Stimulated activated naive CD8-positive, alpha-beta T cell treated with anti-CD3 and anti-CD28 coated beads, Interleukin-15, amount 100 ng/mL, for 72 hours (primary cell): ENCODE data around the gene ZC3HAV1L.
"Not testable (repeated sequence)": the region's sequence is repeated elsewhere in the genome, so short reads cannot be mapped to it uniquely, and the experiment has no call there.

ENCODE experiments used
- ATAC-seq: fragments of 150-1000 bp; cut with Tn5 transposase; 2 replicates; pipeline ENCODE4 v1.10.0; 2021; ENCODE audit warnings: mild to moderate bottlenecking, moderate library complexity
- DNase-seq, 2 donors: peaks; one replicate each; pipeline ENCODE4 v3.0.0; 2021 to 2022
- H3K27ac Mint-ChIP-seq, 2 donors: one replicate each; pipeline ENCODE4 v1.8.0; 2022; ENCODE audit warnings: mild to moderate bottlenecking in 2 of 2, mixed read lengths in 2 of 2, moderate library complexity in 2 of 2
- H3K27me3 Mint-ChIP-seq: one replicate; pipeline ENCODE4 v1.8.0; 2022; ENCODE audit warnings: mixed read lengths
- H3K4me1 Mint-ChIP-seq: one replicate; pipeline ENCODE4 v1.8.0; 2022; ENCODE audit warnings: mild to moderate bottlenecking, mixed read lengths
- H3K4me3 Mint-ChIP-seq, 2 donors: one replicate each; pipeline ENCODE4 v1.8.0; 2022; ENCODE audit warnings: mild to moderate bottlenecking in 2 of 2, mixed read lengths in 2 of 2, moderate library complexity in 1 of 2
- H3K9me3 Mint-ChIP-seq, 2 donors: one replicate each; pipeline ENCODE4 v1.8.0; 2022; ENCODE audit warnings: mixed read lengths in 2 of 2

Gene ZC3HAV1L

DNA sequence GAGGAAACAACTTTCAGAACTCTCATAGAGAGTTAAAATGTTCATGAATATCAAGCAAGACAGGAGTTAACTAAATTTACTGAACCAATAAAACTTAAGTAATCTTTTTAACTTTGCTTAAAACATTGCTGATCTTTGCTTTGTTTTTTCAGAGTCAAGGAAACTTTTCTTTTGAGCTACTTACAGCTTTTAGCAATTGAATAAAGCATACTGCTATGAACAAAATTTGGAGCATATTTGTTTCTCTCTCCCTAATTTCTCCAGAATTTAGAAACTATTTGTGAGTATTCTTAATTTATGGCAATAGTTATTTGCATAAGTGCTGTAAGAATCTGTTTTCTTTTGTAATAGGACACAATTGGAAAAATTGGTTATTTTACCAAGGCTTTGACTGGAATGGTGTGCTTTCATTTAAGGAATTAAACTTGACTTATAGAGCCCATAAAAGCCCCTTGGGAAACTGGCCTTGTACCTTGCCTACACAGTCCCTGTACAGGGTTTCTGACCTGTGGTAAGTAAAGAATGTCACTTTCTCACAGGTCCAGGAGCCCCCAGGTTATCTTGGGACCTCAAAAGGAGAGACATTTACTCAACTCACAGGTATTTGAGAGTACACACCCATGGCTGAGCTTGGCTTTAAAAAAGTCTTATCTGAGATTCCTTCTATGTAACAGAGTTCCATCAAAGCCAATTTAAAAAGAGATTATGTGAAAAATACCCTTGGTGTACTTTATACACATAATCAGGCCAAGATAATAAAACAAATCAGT is 31.3 kb downstream of the ZC3HAV1L start:
- DNase-seq: no peak

DNA sequence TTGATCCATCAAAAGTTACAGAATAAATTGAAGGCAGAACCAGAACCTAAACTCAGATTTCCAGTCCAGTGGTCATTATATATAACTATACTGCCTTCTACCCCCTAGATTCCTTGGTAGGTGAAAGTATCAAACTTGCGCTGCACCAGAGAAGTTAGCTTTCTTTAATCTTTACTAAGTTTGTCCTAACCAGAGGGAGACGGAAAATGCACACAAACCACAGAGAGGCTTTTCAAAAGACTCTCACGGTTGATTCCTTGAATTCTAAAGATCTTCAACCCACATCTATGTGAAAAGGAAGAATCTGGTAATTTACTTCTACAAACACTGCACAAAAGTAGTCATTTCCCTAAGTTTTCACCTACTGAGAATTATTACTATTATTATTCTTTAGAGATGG is 36.4 kb downstream of the ZC3HAV1L start:
- H3K27ac Mint-ChIP-seq: no peak overlapping the region
- peaks cover 14% of the 10 kb centered on the region for H3K4me1 Mint-ChIP-seq
- no peak for DNase-seq
- peaks cover 5 to 12% of the 10 kb centered on the region in 2 donors for H3K9me3 Mint-ChIP-seq
- no peak overlapping the region for H3K4me3 Mint-ChIP-seq
- H3K27me3 Mint-ChIP-seq: no peaks in the 10 kb centered on the region
- ATAC-seq: no peak

More for the DNA sequence above, 31.3 kb downstream of the ZC3HAV1L start:
- H3K9me3 Mint-ChIP-seq: peaks cover 5 to 27% of the 10 kb centered on the region in 2 donors
- no peak overlapping the region for H3K4me3 Mint-ChIP-seq
- no peaks in the 10 kb centered on the region for H3K27me3 Mint-ChIP-seq
- H3K27ac Mint-ChIP-seq: no peak overlapping the region
- no peak for ATAC-seq
- H3K4me1 Mint-ChIP-seq: peaks cover 7% of the 10 kb centered on the region

DNA sequence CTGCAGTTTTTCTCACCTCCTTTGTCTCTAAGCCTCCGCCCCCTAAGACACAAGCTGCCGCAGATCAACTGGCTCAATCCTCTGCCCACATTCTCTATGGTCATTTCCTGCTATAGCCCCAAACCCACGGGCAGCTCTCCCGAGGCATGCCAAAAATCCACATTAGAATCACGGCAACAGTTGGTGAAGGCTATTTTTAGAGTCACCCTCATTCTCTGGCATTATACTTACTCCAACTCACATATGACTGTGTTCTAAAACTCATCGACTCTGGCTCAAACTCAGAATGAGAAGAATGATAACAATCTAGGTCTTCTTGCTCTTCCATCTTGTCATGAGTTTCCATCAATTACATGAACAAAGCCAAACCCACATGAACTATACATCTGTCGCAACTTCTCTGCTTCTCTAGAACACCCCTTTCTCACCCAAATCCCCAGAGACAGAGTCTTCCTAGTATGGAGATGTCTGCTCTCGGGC is 43.8 kb downstream of the ZC3HAV1L start:
- H3K4me3 Mint-ChIP-seq: no peak overlapping the region

GRCh38 chr7:138987686-138988085 is 48.2 kb downstream of the ZC3HAV1L start:
- Mint-ChIP-seq H3K4me1 (peaks cover 2% of the 10 kb centered on the region), H3K9me3 (peaks cover 5 to 16% of the 10 kb centered on the region in 2 donors), H3K4me3 (no peak overlapping the region), H3K27ac (no peak overlapping the region), H3K27me3 (peaks cover 23% of the 10 kb centered on the region)
- no peak for ATAC-seq
- no peak for DNase-seq

More for the DNA sequence above, 43.8 kb downstream of the ZC3HAV1L start:
- Mint-ChIP-seq H3K4me1 (no peaks in the 10 kb centered on the region), H3K9me3 (peaks cover 5 to 16% of the 10 kb centered on the region in 2 donors), H3K27ac (no peak overlapping the region), H3K27me3 (peaks cover 18% of the 10 kb centered on the region)
- ATAC-seq (no peak), DNase-seq (no peak)

DNA sequence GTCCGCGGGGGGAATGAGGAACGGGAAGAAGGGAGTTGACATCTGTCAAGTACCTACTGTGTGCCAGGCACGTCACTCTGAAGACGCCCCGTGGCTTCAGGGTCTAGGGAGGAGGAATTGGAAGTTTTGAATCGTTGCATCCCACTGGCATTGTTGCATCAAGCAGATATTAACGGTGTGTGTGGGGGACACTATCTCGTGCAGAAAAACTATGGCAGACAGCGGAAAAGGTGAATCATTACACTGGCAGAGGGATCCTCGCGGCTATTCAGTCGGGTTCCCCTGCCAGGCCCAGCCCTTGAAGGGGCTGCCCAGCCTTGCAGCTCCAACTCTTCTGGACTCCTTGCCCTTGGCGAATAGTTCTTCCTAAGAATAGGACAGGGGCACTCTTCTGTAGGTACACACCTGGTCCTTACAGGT is 53.6 kb downstream of the ZC3HAV1L start:
- ATAC-seq (no peak), DNase-seq (no peak)
- Mint-ChIP-seq H3K4me1 (peaks cover 23% of the 10 kb centered on the region), H3K27me3 (peaks cover 50% of the 10 kb centered on the region), H3K9me3 (no peaks in the 10 kb centered on the region), H3K4me3 (peak overlapping the region; percentile 65 to 70), H3K27ac (no peak overlapping the region)

GRCh38 chr7:138981332-138982203 is 54.3 kb downstream of the ZC3HAV1L start, which contains the start of gene KIAA1549:
KIAA1549 (minus strand) TSS chr7:138981389; CDS start chr7:138981269, 120 bp downstream.
- ATAC-seq: peak; percentile 90
- peak; percentile 70 for DNase-seq
- H3K27ac Mint-ChIP-seq: peak within 1 kb of the TSS; percentile 71 to 91

DNA sequence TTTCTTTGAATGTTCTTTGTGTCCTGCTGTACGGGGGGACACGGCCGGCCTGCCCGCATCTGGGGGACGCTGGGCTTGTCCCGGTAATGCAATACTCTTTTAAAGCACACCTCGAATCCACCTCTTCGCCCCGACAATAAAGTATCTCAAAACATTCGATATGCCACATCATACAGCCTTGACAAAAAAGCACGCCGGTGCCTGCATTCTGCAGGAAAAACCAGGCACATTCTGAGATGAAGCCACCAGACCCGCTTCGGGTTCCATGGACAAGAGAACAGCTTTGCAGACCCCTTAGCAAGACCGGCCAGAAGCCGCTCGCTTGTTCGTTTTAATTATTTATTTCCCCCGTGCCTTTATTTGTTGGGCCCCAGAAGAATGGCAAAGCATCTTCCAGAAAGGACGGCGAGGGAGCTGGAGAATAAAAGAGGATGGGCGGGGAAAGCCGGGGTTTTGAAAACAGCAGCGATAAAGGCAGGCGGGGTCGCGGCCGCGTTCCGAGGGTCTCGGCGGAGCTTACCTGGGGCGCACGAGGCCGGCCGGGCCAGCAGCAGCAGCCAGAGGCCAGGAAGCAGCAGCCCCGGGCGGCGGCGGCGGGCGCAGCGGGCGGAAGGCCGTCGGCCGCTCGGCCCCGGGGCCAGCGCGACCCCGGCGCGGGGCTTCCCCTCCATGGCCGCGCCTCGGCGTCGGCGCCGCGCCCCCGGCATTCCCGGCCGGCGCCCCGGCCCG is 55.1 kb downstream of the ZC3HAV1L start:
- Mint-ChIP-seq H3K27me3 (peaks cover 50% of the 10 kb centered on the region), H3K9me3 (no peaks in the 10 kb centered on the region), H3K27ac (peak overlapping the region; percentile 71 to 91), H3K4me3 (peak overlapping the region; percentile 94 to 95), H3K4me1 (peaks cover 23% of the 10 kb centered on the region)
- peak in 1 of 2 donors; percentile 12 for DNase-seq
- peak; percentile 61 for ATAC-seq

More at GRCh38 chr7:138981332-138982203, 54.3 kb downstream of the ZC3HAV1L start, which contains the start of gene KIAA1549:
- no peaks in the 10 kb centered on the region for H3K9me3 Mint-ChIP-seq
- H3K27me3 Mint-ChIP-seq: peaks cover 50% of the 10 kb centered on the region
- H3K4me3 Mint-ChIP-seq: peak within 1 kb of the TSS; percentile 94 to 95
- peaks cover 23% of the 10 kb centered on the region for H3K4me1 Mint-ChIP-seq

DNA sequence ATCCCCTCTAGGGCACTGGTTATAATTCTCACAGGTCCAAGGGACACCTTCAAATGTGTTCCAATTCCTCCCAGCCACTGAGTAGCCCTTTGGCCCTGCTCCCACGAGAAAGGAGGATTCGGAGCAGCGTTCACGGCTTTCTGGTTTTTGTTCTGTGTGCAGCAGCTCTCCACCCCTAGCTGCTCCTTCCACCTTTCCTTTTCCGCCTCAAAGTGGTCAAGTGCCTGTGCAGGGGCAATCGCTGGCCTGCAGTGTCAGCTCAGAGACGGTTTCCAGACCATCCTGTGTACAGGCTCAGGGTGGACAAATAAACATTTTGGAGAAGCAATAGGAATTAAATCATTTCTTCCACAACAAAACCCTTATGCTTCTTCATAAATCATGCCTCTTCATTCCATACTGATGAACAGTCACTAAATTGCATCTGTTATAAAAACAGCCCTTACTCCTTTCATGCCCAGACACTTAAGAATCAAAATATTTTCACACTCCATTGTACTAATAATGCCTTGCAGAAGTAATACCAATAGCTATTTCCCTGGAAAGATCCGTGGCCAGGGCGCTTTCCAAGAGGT is 55.8 kb downstream of the ZC3HAV1L start:
- peak overlapping the region; percentile 94 to 95 for H3K4me3 Mint-ChIP-seq
- H3K9me3 Mint-ChIP-seq: no peaks in the 10 kb centered on the region
- no peak for ATAC-seq
- no peak for DNase-seq
- H3K27me3 Mint-ChIP-seq: peaks cover 50% of the 10 kb centered on the region
- peaks cover 23% of the 10 kb centered on the region for H3K4me1 Mint-ChIP-seq
- H3K27ac Mint-ChIP-seq: no peak overlapping the region

DNA sequence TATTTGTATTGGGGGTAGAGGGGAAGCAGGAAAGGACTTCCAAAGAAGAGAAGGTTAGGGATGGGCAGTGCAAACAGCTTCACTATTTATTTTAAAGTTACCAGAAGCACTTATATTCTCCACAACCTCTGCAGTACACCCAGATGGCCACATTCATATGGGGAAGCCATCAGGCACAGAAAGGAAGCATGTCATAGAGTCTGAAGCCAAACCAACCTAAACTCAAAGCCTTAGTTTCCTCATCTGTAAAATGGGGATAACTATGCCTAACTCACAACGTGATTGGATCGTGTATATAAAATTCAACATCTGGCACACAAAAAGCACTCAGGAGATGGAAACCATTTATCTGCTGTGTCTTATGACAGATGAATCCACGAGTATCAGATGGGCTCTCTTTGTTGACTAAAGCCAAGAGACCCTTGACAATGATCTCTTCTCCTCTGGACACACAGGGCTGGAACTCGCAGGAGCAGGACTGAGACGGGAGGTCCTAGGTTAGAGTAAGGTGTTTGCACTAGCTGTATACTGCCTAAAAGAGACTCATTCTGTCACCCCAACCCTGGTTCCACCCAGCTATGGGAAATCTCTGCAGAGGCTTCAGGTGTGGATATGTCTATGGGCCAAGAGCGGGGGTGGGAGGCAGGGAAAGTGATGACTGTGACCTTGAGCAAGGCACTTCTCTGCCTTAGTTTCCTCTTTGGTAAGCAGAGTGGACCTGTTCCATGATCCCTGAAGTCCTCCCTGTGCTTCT is 56.4 kb downstream of the ZC3HAV1L start:
- no peak for DNase-seq
- H3K27ac Mint-ChIP-seq: no peak overlapping the region
- no peaks in the 10 kb centered on the region for H3K9me3 Mint-ChIP-seq
- H3K27me3 Mint-ChIP-seq: peaks cover 50% of the 10 kb centered on the region
- H3K4me1 Mint-ChIP-seq: peaks cover 23% of the 10 kb centered on the region
- H3K4me3 Mint-ChIP-seq: no peak overlapping the region
- ATAC-seq: peak; percentile 41

GRCh38 chr7:138978541-138979184 is 57.2 kb downstream of the ZC3HAV1L start:
- DNase-seq (no peak), ATAC-seq (no peak)
- no peak overlapping the region for H3K27ac Mint-ChIP-seq
- no peaks in the 10 kb centered on the region for H3K9me3 Mint-ChIP-seq
- peaks cover 23% of the 10 kb centered on the region for H3K4me1 Mint-ChIP-seq
- peaks cover 52% of the 10 kb centered on the region for H3K27me3 Mint-ChIP-seq
- H3K4me3 Mint-ChIP-seq: no peak overlapping the region

DNA sequence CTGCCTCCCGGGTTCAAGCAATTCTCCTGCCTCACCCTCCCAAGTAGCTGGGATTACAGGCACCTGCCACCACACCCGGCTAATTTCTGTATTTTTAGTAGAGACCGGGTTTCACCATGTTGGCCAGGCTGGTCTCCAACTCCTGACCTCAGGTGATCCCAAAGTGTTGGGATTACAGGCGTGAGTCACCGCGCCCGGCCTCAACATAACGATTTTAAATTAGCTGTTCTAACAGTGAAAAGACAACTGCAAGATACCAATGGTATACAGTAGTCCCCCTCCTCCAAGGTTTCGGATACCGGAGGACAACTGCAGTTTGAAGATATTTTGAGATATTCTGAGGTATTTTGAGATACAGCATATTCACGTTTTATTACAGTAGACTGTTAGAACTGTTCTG is 59.7 kb downstream of the ZC3HAV1L start:
- H3K4me1 Mint-ChIP-seq: peaks cover 10% of the 10 kb centered on the region
- DNase-seq, ATAC-seq, H3K9me3 Mint-ChIP-seq, H3K27ac Mint-ChIP-seq, H3K4me3 Mint-ChIP-seq: not testable (repeated sequence)
- H3K27me3 Mint-ChIP-seq: peaks cover 60% of the 10 kb centered on the region
